Ascending aorta (tissue), 2 donors: ENCODE data around the gene CENPV. TPM values are rescaled to one million over a fixed set of nuclear protein-coding genes. Genes with fewer than 3 reads are reported as not detected.

Source experiments
- DNase-seq, 2 donors: peaks; one replicate each; pipeline ENCODE4 v3.0.0-alpha.2; 2019; ENCODE audit warnings: low spot score in 2 of 2
- H3K27ac ChIP-seq, 2 donors: fragments of 200-600 bp; sonication (generic); one replicate each; pipeline ENCODE4 v1.5.1; 2016 to 2017; ENCODE audit warnings: mild to moderate bottlenecking in 1 of 2
- H3K27me3 ChIP-seq: fragments of 200-600 bp; sonication (generic); one replicate; pipeline ENCODE4 v1.5.1; 2017
- H3K36me3 ChIP-seq, 2 donors: fragments of 200-600 bp; sonication (generic); one replicate each; pipeline ENCODE4 v1.5.1; 2016
- H3K4me1 ChIP-seq, 2 donors: fragments of 200-600 bp; sonication (generic); one replicate each; pipeline ENCODE4 v1.5.1; 2016 to 2017; ENCODE audit warnings: mild to moderate bottlenecking in 1 of 2
- H3K4me3 ChIP-seq, 2 donors: fragments of 200-600 bp; sonication (generic); one replicate each; pipeline ENCODE4 v1.5.1; 2016 to 2017; ENCODE audit warnings: mild to moderate bottlenecking in 1 of 2
- H3K9me3 ChIP-seq, 2 donors: fragments of 200-600 bp; sonication (generic); one replicate each; pipeline ENCODE4 v1.5.1; 2016
- CTCF ChIP-seq, 3 experiments: fragments of 200-600 bp in 2 of 3; fragments of 450-650 bp in 1 of 3; sonication (generic) in 2 of 3; IDR thresholded peaks; one replicate each; pipeline ENCODE4 v1.5.1; 2016 to 2019; ENCODE audit warnings: antibody characterized with exemption in 3 of 3, mild to moderate bottlenecking in 1 of 3, moderate library complexity in 1 of 3
- intact Hi-C: fragments of 100-400 bp; cut with DNase I; formaldehyde crosslinking; loops from one replicate; pipeline ENCODE4 v1.15.1; 2023
- total RNA-seq: library from RNA; depleted of rRNA; stranded (reverse); fragments of >200 nt; gene quantifications from one replicate; pipeline ENCODE4 v1.1.0, GENCODE V29; 2016

The CENPV gene
- total RNA-seq, 1 donor from 2014 or later = 37.6 TPM

GRCh38 chr17:16338391-16338790, 14.9 kb downstream of the CENPV start:
- H3K9me3 ChIP-seq = no peaks in the 10 kb centered on the region
- intact Hi-C loops = no loop called here
- no peaks in the 10 kb centered on the region for H3K27me3 ChIP-seq
- no peak overlapping the region for H3K4me3 ChIP-seq
- no peaks in the 10 kb centered on the region for H3K4me1 ChIP-seq
- H3K27ac ChIP-seq = no peak overlapping the region
- TF ChIP-seq CTCF (IDR thresholded peaks at IDR 0.05) = no peak
- DNase-seq = no peak
- peaks cover 9 to 10% of the 10 kb centered on the region in 2 donors for H3K36me3 ChIP-seq

- intact Hi-C loops = no loop called here
- DNase-seq = peak in 1 of 2 donors; percentile 65
- peaks cover 2 to 15% of the 10 kb centered on the region in 2 donors for H3K36me3 ChIP-seq
- H3K27me3 ChIP-seq = no peaks in the 10 kb centered on the region
- no peak for TF ChIP-seq CTCF (IDR thresholded peaks at IDR 0.05)
- peaks cover 0 to 9% of the 10 kb centered on the region in 2 donors for H3K4me1 ChIP-seq
- peak overlapping the region; percentile 27 to 59 for H3K4me3 ChIP-seq
- H3K9me3 ChIP-seq = no peaks in the 10 kb centered on the region
- H3K27ac ChIP-seq = peak overlapping the region; percentile 40 to 51
Observed at GRCh38 chr17:16329519-16330271, 23.6 kb downstream of the CENPV start.

- intact Hi-C loops = no loop called here
- H3K36me3 ChIP-seq = peaks cover 2 to 15% of the 10 kb centered on the region in 2 donors
- no peaks in the 10 kb centered on the region for H3K9me3 ChIP-seq
- peak overlapping the region; percentile 27 to 59 for H3K4me3 ChIP-seq
- no peak for TF ChIP-seq CTCF (IDR thresholded peaks at IDR 0.05)
- peak overlapping the region; percentile 40 to 51 for H3K27ac ChIP-seq
- H3K27me3 ChIP-seq = no peaks in the 10 kb centered on the region
- DNase-seq = no peak
- H3K4me1 ChIP-seq = peaks cover 0 to 9% of the 10 kb centered on the region in 2 donors
Observed at GRCh38 chr17:16328997-16329396, 24.3 kb downstream of the CENPV start.

GRCh38 chr17:16327018-16327417, 26.3 kb downstream of the CENPV start:
- H3K4me3 ChIP-seq = no peak overlapping the region
- intact Hi-C loops = no loop called here
- H3K27ac ChIP-seq = no peak overlapping the region
- TF ChIP-seq CTCF (IDR thresholded peaks at IDR 0.05) = no peak
- DNase-seq = no peak
- peaks cover 0 to 9% of the 10 kb centered on the region in 2 donors for H3K4me1 ChIP-seq
- H3K9me3 ChIP-seq = no peaks in the 10 kb centered on the region
- peaks cover 2 to 22% of the 10 kb centered on the region in 2 donors for H3K36me3 ChIP-seq
- H3K27me3 ChIP-seq = no peaks in the 10 kb centered on the region

- Histone ChIP-seq H3K4me3 (no peak overlapping the region), H3K36me3 (peaks cover 2 to 22% of the 10 kb centered on the region in 2 donors)
- intact Hi-C loops = no loop called here
Observed at GRCh38 chr17:16325964-16326363, 27.3 kb downstream of the CENPV start.

More at GRCh38 chr17:16325964-16326363, 27.3 kb downstream of the CENPV start:
- Histone ChIP-seq H3K4me1 (peaks cover 0 to 9% of the 10 kb centered on the region in 2 donors), H3K9me3 (no peaks in the 10 kb centered on the region), H3K27me3 (no peaks in the 10 kb centered on the region), H3K27ac (no peak overlapping the region)
- TF ChIP-seq CTCF (IDR thresholded peaks at IDR 0.05) = no peak
- DNase-seq = no peak
